Prostate gland (tissue), 2 donors: Measurements from ENCODE around the gene TOP1. TPM values are rescaled to one million over a fixed set of nuclear protein-coding genes. Genes with fewer than 3 reads are reported as not detected.

Experiments
- DNase-seq: peaks from one replicate; pipeline ENCODE4 v3.0.0-alpha.2; 2019; ENCODE audit warnings: low spot score
- H3K27ac ChIP-seq, 2 donors: fragments of 200-600 bp; sonication (generic); 2 replicates each; pipeline ENCODE4 v1.5.1; 2017 to 2019
- H3K27me3 ChIP-seq: fragments of 200-600 bp; sonication (generic); replicated peaks from 2 replicates; pipeline ENCODE4 v1.5.1; 2019; ENCODE audit not compliant: insufficient read depth
- H3K36me3 ChIP-seq, 2 donors: fragments of 200-600 bp; sonication (generic); 1 replicate in 1 of 2; 2 replicates in 1 of 2; pipeline versions ENCODE4 v1.5.1 to v1.8.1; 2017 to 2019
- H3K4me1 ChIP-seq: fragments of 200-600 bp; sonication (generic); replicated peaks from 2 replicates; pipeline ENCODE4 v1.5.1; 2019
- H3K4me3 ChIP-seq, 2 donors: fragments of 200-600 bp; sonication (generic); 2 replicates each; pipeline ENCODE4 v1.5.1; 2017 to 2019
- H3K9me3 ChIP-seq: fragments of 200-600 bp; sonication (generic); 2 replicates; pipeline ENCODE4 v1.5.1; 2017
- POLR2A ChIP-seq: fragments of 450-650 bp; IDR thresholded peaks from one replicate; pipeline ENCODE4 v1.6.1; 2016; ENCODE audit warnings: antibody characterized with exemption, mild to moderate bottlenecking
- POLR2AphosphoS5 ChIP-seq: sonication (generic); formaldehyde crosslinking; IDR thresholded peaks from one replicate; pipeline ENCODE4 v1.6.1; 2017; ENCODE audit warnings: antibody characterized with exemption
- WGBS: methylation state at CpG from one replicate; pipeline ENCODE4 v1.1.5; 2018; 5-methylcytosine and 5-hydroxymethylcytosine counted together
- intact Hi-C: fragments of 100-400 bp; cut with DNase I; formaldehyde crosslinking; loops from one replicate; pipeline ENCODE4 v1.14.2; 2022
- total RNA-seq, 2 donors: library from RNA; depleted of rRNA; stranded (reverse); fragments of >200 nt; gene quantifications; one replicate each; pipeline ENCODE4 v1.1.0, GENCODE V29; 2016
- TF ChIP-seq, protein P1 (sequence below), 4 experiments: fragments of 200-600 bp in 2 of 4; fragments of 450-650 bp in 2 of 4; sonication (generic) in 2 of 4; IDR thresholded peaks; 1 replicate in 3 of 4; 2 replicates in 1 of 4; pipeline ENCODE4 v1.5.1; 2016 to 2019; ENCODE audit warnings: antibody characterized with exemption in 4 of 4, mild to moderate bottlenecking in 2 of 4, moderate library complexity in 2 of 4

Gene TOP1
- total RNA-seq, 2 donors from 2014 or later: 32.3 to 36.9 TPM

DNA sequence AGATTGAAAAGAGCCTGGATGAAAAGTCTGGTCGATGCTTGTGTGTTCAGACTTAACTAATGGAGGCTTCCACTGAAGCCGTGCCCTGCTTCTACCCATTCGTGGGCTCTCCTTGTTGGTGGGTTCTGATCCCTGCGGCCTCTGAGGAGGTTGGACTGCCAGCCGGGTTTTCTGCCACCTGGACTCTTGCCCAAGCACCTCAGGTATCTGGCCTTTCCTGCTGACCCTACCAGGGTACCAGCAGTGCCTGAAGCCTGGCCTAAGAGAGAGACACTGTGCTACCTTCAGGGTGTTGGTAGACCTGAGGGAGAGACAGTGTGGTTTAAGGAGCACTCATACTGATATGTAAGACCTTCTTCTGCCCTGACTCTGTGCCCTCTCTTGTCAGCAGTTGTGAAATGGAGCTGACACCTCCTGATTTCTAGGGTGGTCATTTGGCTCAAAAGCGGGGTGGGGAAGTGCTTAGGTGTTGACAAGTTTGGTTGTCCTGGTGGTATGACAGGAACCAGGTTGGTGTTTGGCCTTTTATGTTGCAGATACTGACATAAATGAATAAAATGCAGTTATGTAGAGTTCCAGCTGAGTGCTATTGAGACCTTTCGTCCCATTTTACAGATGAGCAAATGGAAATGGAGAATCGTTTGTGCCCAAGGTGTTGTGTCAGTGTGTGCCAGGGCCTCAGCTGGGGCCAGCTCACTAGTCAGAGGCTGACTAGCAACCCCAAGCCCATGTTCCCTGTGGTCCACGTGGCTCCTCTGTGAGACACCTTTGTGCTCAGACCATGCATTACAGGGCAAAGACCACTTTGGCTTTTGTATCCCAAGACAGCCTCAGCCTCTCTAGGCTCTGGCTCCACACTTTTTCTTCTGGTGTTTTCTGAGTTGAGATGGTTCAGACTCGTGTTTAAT is 111.9 kb downstream of the TOP1 start:
- no peak for DNase-seq
- intact Hi-C loops: no loop called here

DNA sequence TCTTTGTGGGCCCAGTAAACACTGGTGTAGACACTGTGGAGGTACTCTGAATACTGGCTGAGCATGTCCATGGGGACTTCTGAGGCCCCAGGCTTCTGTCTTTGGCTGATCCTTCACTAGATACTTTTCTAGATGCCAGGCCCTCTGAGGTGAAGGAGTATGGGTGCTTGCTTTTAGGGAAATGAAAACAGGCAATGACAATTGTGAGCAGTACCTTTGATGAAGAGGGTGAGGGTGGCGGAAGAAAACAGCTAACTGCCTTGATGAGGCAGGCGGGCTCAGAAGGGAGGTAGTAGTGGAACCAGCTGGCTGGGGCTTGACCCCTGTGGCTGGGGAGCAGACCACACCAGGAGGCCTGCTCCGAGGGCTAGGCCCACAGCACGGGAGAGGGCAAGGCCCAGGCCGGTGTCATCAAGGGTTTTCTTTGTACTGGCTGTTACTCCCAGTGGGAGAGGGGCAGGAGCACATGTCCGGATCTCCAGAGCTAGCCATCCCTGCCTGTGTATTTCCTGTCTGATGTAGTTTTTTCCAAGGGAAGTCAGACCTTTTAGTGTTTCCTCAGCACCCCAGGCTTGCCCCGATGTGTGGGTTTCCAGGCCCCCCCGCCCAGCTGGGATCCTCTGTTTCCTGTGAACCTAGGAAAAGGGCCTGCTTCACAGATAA is 112.7 kb downstream of the TOP1 start:
- intact Hi-C loops: no loop called here
- WGBS: 44% methylated on average over 8 of the region's 8 CpGs
- no peak for TF ChIP-seq POLR2AphosphoS5
- no peak for TF ChIP-seq POLR2A
- TF ChIP-seq, protein P1, sequence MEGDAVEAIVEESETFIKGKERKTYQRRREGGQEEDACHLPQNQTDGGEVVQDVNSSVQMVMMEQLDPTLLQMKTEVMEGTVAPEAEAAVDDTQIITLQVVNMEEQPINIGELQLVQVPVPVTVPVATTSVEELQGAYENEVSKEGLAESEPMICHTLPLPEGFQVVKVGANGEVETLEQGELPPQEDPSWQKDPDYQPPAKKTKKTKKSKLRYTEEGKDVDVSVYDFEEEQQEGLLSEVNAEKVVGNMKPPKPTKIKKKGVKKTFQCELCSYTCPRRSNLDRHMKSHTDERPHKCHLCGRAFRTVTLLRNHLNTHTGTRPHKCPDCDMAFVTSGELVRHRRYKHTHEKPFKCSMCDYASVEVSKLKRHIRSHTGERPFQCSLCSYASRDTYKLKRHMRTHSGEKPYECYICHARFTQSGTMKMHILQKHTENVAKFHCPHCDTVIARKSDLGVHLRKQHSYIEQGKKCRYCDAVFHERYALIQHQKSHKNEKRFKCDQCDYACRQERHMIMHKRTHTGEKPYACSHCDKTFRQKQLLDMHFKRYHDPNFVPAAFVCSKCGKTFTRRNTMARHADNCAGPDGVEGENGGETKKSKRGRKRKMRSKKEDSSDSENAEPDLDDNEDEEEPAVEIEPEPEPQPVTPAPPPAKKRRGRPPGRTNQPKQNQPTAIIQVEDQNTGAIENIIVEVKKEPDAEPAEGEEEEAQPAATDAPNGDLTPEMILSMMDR (IDR thresholded peaks at IDR 0.05): no peak
- Histone ChIP-seq H3K36me3 (no peaks in the 10 kb centered on the region), H3K4me3 (no peak overlapping the region), H3K27ac (peak overlapping the region; percentile 40 to 49), H3K4me1 (peaks cover 7% of the 10 kb centered on the region), H3K27me3 (no peaks in the 10 kb centered on the region), H3K9me3 (no peaks in the 10 kb centered on the region)
- no peak for DNase-seq

More for the DNA sequence above, 111.9 kb downstream of the TOP1 start:
- Histone ChIP-seq H3K4me3 (no peak overlapping the region), H3K9me3 (no peaks in the 10 kb centered on the region), H3K27ac (peak overlapping the region in 1 of 2 donors; percentile 40), H3K36me3 (no peaks in the 10 kb centered on the region), H3K4me1 (peaks cover under 1% of the 10 kb centered on the region), H3K27me3 (no peaks in the 10 kb centered on the region)
- WGBS: 56% methylated on average over 10 of the region's 10 CpGs
- TF ChIP-seq, protein P1 (IDR thresholded peaks at IDR 0.05): no peak
- TF ChIP-seq POLR2AphosphoS5 (no peak), POLR2A (no peak)

DNA sequence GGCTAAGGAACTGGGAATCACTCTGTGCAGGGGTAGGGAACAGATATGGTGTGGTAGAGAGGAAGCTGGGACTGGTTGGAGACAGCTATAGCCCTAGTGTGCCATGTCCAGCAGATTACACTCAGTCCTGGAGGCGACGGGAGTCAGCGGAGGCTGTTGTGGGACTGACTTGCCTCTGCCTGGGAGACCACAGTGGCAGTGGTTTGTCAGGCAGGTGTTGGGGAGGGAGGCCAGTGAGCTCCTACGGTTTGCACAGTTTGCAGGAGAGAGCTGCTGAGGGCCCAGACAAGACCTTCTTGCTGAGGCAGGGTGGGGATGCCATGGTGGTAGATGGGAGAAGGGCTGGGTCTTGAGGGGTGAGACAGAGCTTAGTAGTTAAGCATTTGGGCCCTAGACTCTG is 113.6 kb downstream of the TOP1 start:
- intact Hi-C loops: no loop called here
- no peaks in the 10 kb centered on the region for H3K36me3 ChIP-seq
- H3K9me3 ChIP-seq: no peaks in the 10 kb centered on the region
- no peak overlapping the region for H3K4me3 ChIP-seq
- no peaks in the 10 kb centered on the region for H3K27me3 ChIP-seq
- no peak for DNase-seq
- H3K4me1 ChIP-seq: peaks cover 9% of the 10 kb centered on the region
- WGBS: 87% methylated on average over 4 of the region's 4 CpGs
- no peak for TF ChIP-seq POLR2AphosphoS5
- TF ChIP-seq, protein P1 (IDR thresholded peaks at IDR 0.05): no peak
- no peak for TF ChIP-seq POLR2A
- peak overlapping the region in 1 of 2 donors; percentile 40 for H3K27ac ChIP-seq

DNA sequence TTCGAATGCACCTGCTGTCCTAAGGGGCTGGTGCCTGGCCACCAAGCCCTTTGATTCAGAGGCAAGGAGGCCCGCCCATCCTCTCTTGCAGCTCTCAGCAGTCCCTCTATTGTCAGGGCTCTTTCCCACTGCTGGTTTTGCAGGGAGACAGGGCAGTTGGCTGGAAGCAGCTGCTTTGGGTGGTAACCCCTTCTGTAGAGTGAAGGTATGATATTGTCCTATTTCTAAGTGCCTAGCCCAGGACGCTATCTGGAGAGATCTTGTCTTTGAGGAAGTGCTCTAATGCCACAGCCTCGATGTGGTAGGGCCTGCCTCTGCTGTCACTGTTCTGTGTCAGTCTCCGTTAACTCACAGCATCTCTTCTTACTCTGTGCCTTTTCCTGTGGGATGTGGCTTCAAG is 114.3 kb downstream of the TOP1 start:
- Histone ChIP-seq H3K4me3 (no peak overlapping the region), H3K27ac (no peak overlapping the region), H3K4me1 (peaks cover 9% of the 10 kb centered on the region), H3K27me3 (no peaks in the 10 kb centered on the region), H3K9me3 (no peaks in the 10 kb centered on the region), H3K36me3 (no peaks in the 10 kb centered on the region)
- intact Hi-C loops: no loop called here
- 43% methylated on average over 5 of the region's 5 CpGs for WGBS
- no peak for DNase-seq
- no peak for TF ChIP-seq POLR2A
- no peak for TF ChIP-seq POLR2AphosphoS5
- TF ChIP-seq, protein P1 (IDR thresholded peaks at IDR 0.05): no peak
